ENCODE measurements around the gene GRXCR1. TPM values are rescaled to one million over a fixed set of nuclear protein-coding genes. Genes with fewer than 3 reads are reported as not detected.

Gene GRXCR1
- total and polyA plus RNA-seq, 2 of the 13 experiments (the other 11 are each of a cell fraction or from before 2014, with no cell fraction given): not detected

DNA sequence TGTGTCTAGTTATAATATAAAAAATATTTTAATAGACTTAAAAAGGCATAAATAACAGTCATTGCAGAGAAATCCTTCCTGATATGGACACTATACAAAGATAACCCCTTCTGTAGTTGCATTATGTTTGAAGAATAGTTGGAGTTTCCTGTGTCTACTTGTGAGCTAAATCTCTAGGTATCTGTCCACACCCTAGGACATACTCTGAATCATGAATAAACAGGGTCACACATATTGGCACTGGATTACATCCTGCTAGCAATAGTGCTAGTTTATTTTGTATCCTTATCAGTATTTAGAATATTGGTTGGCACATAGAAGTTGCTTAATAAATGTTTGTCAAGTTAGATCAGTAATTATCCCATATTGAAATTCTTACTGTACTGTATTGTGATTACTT, 173.9 kb downstream of the GRXCR1 start:
- intact Hi-C loops (cut with micrococcal nuclease; ENCODE audit: unreplicated experiment) (no loop called here), in situ Hi-C loops (cut with HindIII; ENCODE audit: extremely low pct_ligation_motif_present, low pct_unique_long_range_greater_than_20kb) (no loop called here)
- Histone ChIP-seq H2AFZ (ENCODE audit: low read length) (no peak overlapping the region), H4K20me1 (ENCODE audit: insufficient read depth, low read length) (no peaks in the 10 kb centered on the region), H3K79me2 (ENCODE audit: insufficient read depth, low read length) (no peaks in the 10 kb centered on the region), H3K4me1 (ENCODE audit: insufficient read depth, low read length) (no peaks in the 10 kb centered on the region), H3K27ac (ENCODE audit: extremely low read length, insufficient read depth, low read length) (no peak overlapping the region), H3K4me2 (ENCODE audit: low read depth, low read length) (no peak overlapping the region), H3K4me3 (replicated peaks in 1 of 3; ENCODE audit: insufficient read depth in 1 of 3, low read depth in 2 of 3, low read length in 3 of 3) (no peak overlapping the region), H3K9ac (ENCODE audit: insufficient read depth, low read depth, low read length) (no peak overlapping the region), H3K9me3 (ENCODE audit: low read length) (peaks cover 29% of the 10 kb centered on the region), H3K27me3 (ENCODE audit: control insufficient read depth in 1 of 2, insufficient read depth in 2 of 2, low read length in 2 of 2) (no peaks in the 10 kb centered on the region), H3K36me3 (replicated peaks in 1 of 2; ENCODE audit: control insufficient read depth in 1 of 2, insufficient read depth in 2 of 2, low read length in 2 of 2) (no peaks in the 10 kb centered on the region)
- ATAC-seq (no peak), DNase-seq (ENCODE audit: low spot score) (no peak), FAIRE-seq (no peak)
- BruUV-seq (replicated peaks): no TSS peak
- ChIA-PET CTCF (ENCODE audit: low intra/inter-chr PET ratio, low total read pairs) (no interaction called here), POLR2A (no interaction called here)
- TF ChIP-seq ZNF570 (CRISPR knock-in tag; IDR thresholded peaks at IDR 0.05; ENCODE audit: borderline replicate concordance): no peak
- no peak for TF ChIP-seq TRIM24 (CRISPR knock-in tag; IDR thresholded peaks at IDR 0.05)
- no peak for TF ChIP-seq ZNF775 (CRISPR knock-in tag; IDR thresholded peaks at IDR 0.05; ENCODE audit: borderline replicate concordance)
- TF ChIP-seq GMEB2 (CRISPR knock-in tag; IDR thresholded peaks at IDR 0.05; ENCODE audit: low read depth): no peak
- TF ChIP-seq RFX5 (IDR thresholded peaks at IDR 0.05; ENCODE audit: low read depth, low read length): no peak
- TF ChIP-seq, protein P1, sequence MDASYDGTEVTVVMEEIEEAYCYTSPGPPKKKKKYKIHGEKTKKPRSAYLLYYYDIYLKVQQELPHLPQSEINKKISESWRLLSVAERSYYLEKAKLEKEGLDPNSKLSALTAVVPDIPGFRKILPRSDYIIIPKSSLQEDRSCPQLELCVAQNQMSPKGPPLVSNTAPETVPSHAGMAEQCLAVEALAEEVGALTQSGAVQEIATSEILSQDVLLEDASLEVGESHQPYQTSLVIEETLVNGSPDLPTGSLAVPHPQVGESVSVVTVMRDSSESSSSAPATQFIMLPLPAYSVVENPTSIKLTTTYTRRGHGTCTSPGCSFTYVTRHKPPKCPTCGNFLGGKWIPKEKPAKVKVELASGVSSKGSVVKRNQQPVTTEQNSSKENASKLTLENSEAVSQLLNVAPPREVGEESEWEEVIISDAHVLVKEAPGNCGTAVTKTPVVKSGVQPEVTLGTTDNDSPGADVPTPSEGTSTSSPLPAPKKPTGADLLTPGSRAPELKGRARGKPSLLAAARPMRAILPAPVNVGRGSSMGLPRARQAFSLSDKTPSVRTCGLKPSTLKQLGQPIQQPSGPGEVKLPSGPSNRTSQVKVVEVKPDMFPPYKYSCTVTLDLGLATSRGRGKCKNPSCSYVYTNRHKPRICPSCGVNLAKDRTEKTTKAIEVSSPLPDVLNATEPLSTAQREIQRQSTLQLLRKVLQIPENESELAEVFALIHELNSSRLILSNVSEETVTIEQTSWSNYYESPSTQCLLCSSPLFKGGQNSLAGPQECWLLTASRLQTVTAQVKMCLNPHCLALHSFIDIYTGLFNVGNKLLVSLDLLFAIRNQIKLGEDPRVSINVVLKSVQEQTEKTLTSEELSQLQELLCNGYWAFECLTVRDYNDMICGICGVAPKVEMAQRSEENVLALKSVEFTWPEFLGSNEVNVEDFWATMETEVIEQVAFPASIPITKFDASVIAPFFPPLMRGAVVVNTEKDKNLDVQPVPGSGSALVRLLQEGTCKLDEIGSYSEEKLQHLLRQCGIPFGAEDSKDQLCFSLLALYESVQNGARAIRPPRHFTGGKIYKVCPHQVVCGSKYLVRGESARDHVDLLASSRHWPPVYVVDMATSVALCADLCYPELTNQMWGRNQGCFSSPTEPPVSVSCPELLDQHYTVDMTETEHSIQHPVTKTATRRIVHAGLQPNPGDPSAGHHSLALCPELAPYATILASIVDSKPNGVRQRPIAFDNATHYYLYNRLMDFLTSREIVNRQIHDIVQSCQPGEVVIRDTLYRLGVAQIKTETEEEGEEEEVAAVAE (CRISPR knock-in tag; IDR thresholded peaks at IDR 0.05; ENCODE audit: borderline replicate concordance): no peak
- no peak for TF ChIP-seq CAMTA2 (CRISPR knock-in tag; IDR thresholded peaks at IDR 0.05; ENCODE audit: borderline replicate concordance)
- no peak for TF ChIP-seq GPN1 (CRISPR knock-in tag; IDR thresholded peaks at IDR 0.05; ENCODE audit: borderline replicate concordance)
- no peak for TF ChIP-seq ZNF839 (CRISPR knock-in tag; IDR thresholded peaks at IDR 0.05; ENCODE audit: borderline replicate concordance)
- TF ChIP-seq, protein P2, sequence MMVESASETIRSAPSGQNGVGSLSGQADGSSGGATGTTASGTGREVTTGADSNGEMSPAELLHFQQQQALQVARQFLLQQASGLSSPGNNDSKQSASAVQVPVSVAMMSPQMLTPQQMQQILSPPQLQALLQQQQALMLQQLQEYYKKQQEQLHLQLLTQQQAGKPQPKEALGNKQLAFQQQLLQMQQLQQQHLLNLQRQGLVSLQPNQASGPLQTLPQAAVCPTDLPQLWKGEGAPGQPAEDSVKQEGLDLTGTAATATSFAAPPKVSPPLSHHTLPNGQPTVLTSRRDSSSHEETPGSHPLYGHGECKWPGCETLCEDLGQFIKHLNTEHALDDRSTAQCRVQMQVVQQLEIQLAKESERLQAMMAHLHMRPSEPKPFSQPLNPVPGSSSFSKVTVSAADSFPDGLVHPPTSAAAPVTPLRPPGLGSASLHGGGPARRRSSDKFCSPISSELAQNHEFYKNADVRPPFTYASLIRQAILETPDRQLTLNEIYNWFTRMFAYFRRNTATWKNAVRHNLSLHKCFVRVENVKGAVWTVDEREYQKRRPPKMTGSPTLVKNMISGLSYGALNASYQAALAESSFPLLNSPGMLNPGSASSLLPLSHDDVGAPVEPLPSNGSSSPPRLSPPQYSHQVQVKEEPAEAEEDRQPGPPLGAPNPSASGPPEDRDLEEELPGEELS (CRISPR knock-in tag; IDR thresholded peaks at IDR 0.05): no peak
- no peak for TF ChIP-seq PHB2 (IDR thresholded peaks at IDR 0.05; ENCODE audit: partially characterized antibody)
- no peak for TF ChIP-seq AGO2 (optimal IDR thresholded peaks at IDR 0.05; ENCODE audit: low read depth, low read length)
- TF ChIP-seq NCOA1 (CRISPR knock-in tag; IDR thresholded peaks at IDR 0.05): no peak
- TF ChIP-seq MAZ (IDR thresholded peaks at IDR 0.05; ENCODE audit: borderline replicate concordance, low read depth, low read length): no peak
- TF ChIP-seq MAZ (CRISPR knock-in tag; IDR thresholded peaks at IDR 0.05; ENCODE audit: low read depth): no peak
- no peak for TF ChIP-seq ZNF292 (CRISPR knock-in tag; IDR thresholded peaks at IDR 0.05; ENCODE audit: borderline replicate concordance, low read depth)
- TF ChIP-seq, protein P3, sequence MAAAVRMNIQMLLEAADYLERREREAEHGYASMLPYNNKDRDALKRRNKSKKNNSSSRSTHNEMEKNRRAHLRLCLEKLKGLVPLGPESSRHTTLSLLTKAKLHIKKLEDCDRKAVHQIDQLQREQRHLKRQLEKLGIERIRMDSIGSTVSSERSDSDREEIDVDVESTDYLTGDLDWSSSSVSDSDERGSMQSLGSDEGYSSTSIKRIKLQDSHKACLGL (CRISPR knock-in tag; IDR thresholded peaks at IDR 0.05): no peak
- TF ChIP-seq KAT7 (CRISPR knock-in tag; IDR thresholded peaks at IDR 0.05; ENCODE audit: borderline replicate concordance): no peak
- no peak for TF ChIP-seq FOXK2 (IDR thresholded peaks at IDR 0.05)

Data from HepG2 (cell line).